OCI-LY3 (cell line): ENCODE results near the gene SLC38A5.
A peak's percentile ranks its signal among the peaks of the same experiment; 100 is the strongest.

Source experiments
- H2AFZ ChIP-seq: fragments of 200-600, 300-600 bp; shearing (Covaris generic); 2 replicates; pipeline ENCODE4 v1.6.0; 2014; ENCODE audit warnings: antibody characterized with exemption, low read depth, low read length
- H3K27ac ChIP-seq: fragments of 200-600, 300-600 bp; sonication (generic); 2 replicates; pipeline ENCODE4 v1.5.1; 2014; ENCODE audit warnings: mild to moderate bottlenecking, low read length, moderate library complexity, mixed read lengths
- H3K27me3 ChIP-seq: fragments of 200-600, 300-600 bp; sonication (generic); 2 replicates; pipeline ENCODE4 v1.6.1; 2014; ENCODE audit warnings: low read depth, low read length, mixed read lengths
- H3K36me3 ChIP-seq: fragments of 200-600, 300-600 bp; sonication (generic); replicated peaks from 2 replicates; pipeline ENCODE3; 2014; ENCODE audit warnings: low read depth, low read length, mixed read lengths
- H3K4me1 ChIP-seq: fragments of 300-600, 200-600 bp; sonication (generic); 2 replicates; pipeline ENCODE4 v1.6.1; 2014; ENCODE audit warnings: low read length, mixed read lengths
- H3K4me2 ChIP-seq: fragments of 200-600, 300-600 bp; sonication (generic); 2 replicates; pipeline ENCODE4 v1.6.1; 2014; ENCODE audit warnings: low read length, mixed read lengths
- H3K4me3 ChIP-seq: fragments of 300-600, 200-600 bp; sonication (generic); 2 replicates; pipeline ENCODE4 v1.5.1; 2014; ENCODE audit warnings: antibody characterized with exemption, mild to moderate bottlenecking, low read length, moderate library complexity
- H3K79me2 ChIP-seq: fragments of 300-600, 200-600 bp; shearing (Covaris generic); 2 replicates; pipeline ENCODE4 v1.6.1; 2014; ENCODE audit warnings: mild to moderate bottlenecking, low read length, mixed read lengths
- H3K9ac ChIP-seq: fragments of 300-600, 200-600 bp; shearing (Covaris generic); 2 replicates; pipeline ENCODE4 v1.6.0; 2014; ENCODE audit warnings: mild to moderate bottlenecking, low read length, moderate library complexity
- H3K9me3 ChIP-seq: fragments of 200-600, 300-600 bp; shearing (Covaris generic); 2 replicates; pipeline ENCODE4 v1.6.1; 2014; ENCODE audit warnings: low read length, mixed read lengths; ENCODE audit not compliant: insufficient read depth
- H4K20me1 ChIP-seq: fragments of 200-600, 300-600 bp; sonication (generic); 2 replicates; pipeline ENCODE4 v1.6.1; 2016; ENCODE audit warnings: low read length, mixed read lengths; ENCODE audit not compliant: insufficient read depth
- EZH2phosphoT487 ChIP-seq: fragments of 200-600 bp; shearing (Covaris generic); IDR thresholded peaks from 2 replicates; pipeline ENCODE4 v1.6.1; 2018; ENCODE audit warnings: antibody characterized with exemption, mixed run types, low read depth
- TF ChIP-seq, protein P1 (sequence below): fragments of 200-600, 300-600 bp; sonication (generic); IDR thresholded peaks from 2 replicates; pipeline ENCODE4 v1.5.1; 2014; ENCODE audit warnings: antibody characterized with exemption, low read length, low read depth

SLC38A5 gene

DNA sequence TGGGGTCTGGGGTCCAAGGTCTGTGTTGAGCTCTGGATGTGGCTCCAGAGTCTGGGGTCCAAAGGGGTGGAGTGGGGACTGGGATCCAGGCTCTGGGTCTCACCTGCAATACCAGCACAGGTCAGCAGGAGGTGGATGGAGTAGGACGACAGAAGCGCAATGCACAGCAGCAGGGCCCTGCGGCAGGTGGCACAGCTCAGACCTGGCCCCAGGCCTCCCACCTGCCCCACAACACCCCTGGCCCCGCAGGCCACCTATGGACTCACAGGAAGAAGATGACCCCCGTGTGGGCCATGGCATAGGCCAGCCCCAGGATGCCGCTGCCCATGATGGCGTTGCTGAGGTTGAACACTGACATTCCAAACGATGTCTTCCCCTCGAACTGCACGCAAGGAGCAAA, 3.4 kb downstream of the SLC38A5 start:
- Histone ChIP-seq H3K4me2 (peak overlapping the region; percentile 95), H3K27ac (no peak overlapping the region), H2AFZ (no peak overlapping the region), H3K4me1 (peaks cover 18% of the 10 kb centered on the region), H3K9ac (no peak overlapping the region), H3K9me3 (no peaks in the 10 kb centered on the region), H3K79me2 (peaks cover 57% of the 10 kb centered on the region), H3K36me3 (peaks cover 19% of the 10 kb centered on the region), H3K27me3 (no peaks in the 10 kb centered on the region), H3K4me3 (peak overlapping the region; percentile 94; the same call in 1 of the 2 replicates), H4K20me1 (no peaks in the 10 kb centered on the region)
- TF ChIP-seq, protein P1, sequence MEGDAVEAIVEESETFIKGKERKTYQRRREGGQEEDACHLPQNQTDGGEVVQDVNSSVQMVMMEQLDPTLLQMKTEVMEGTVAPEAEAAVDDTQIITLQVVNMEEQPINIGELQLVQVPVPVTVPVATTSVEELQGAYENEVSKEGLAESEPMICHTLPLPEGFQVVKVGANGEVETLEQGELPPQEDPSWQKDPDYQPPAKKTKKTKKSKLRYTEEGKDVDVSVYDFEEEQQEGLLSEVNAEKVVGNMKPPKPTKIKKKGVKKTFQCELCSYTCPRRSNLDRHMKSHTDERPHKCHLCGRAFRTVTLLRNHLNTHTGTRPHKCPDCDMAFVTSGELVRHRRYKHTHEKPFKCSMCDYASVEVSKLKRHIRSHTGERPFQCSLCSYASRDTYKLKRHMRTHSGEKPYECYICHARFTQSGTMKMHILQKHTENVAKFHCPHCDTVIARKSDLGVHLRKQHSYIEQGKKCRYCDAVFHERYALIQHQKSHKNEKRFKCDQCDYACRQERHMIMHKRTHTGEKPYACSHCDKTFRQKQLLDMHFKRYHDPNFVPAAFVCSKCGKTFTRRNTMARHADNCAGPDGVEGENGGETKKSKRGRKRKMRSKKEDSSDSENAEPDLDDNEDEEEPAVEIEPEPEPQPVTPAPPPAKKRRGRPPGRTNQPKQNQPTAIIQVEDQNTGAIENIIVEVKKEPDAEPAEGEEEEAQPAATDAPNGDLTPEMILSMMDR = no peak
- TF ChIP-seq EZH2phosphoT487 = no peak

- Histone ChIP-seq H2AFZ (no peak overlapping the region), H4K20me1 (no peaks in the 10 kb centered on the region), H3K27ac (no peak overlapping the region), H3K9ac (no peak overlapping the region), H3K27me3 (no peaks in the 10 kb centered on the region), H3K4me3 (no peak overlapping the region), H3K4me1 (peaks cover 18% of the 10 kb centered on the region), H3K36me3 (peaks cover 20% of the 10 kb centered on the region), H3K4me2 (no peak overlapping the region), H3K79me2 (peaks cover 57% of the 10 kb centered on the region), H3K9me3 (no peaks in the 10 kb centered on the region)
- TF ChIP-seq, protein P1 = no peak
- TF ChIP-seq EZH2phosphoT487 = no peak
Measured at GRCh38 chrX:48465336-48465933, 4.6 kb downstream of the SLC38A5 start.

DNA sequence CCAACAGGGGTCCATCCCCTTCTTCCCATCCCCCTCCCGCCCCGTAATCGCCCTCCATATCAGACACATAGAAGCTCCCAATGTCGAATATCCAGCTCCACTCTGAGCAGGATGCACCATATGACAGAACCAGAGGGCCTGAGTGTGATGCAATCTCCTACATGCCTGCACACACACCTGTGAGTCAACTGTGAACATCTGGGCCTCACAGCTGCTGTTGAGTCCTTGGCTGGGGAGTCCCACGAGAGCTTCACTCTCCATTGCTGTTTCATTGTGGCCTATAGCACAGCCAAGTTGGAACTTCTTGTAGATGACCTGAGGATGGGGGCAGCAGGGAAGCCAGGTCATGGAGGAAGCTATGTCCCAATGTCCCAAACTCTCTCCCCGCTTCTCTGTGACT, 8.2 kb downstream of the SLC38A5 start:
- Histone ChIP-seq H3K79me2 (peaks cover 33% of the 10 kb centered on the region), H4K20me1 (no peaks in the 10 kb centered on the region), H3K27me3 (no peaks in the 10 kb centered on the region), H3K9ac (no peak overlapping the region), H3K4me2 (no peak overlapping the region), H3K9me3 (no peaks in the 10 kb centered on the region), H3K4me3 (no peak overlapping the region), H3K36me3 (peaks cover 22% of the 10 kb centered on the region), H3K4me1 (0 out of 2 replicates have a peak, but pooled peaks cover 2% of the 10 kb centered on the region), H3K27ac (no peak overlapping the region), H2AFZ (no peak overlapping the region)
- TF ChIP-seq, protein P1 = no peak
- TF ChIP-seq EZH2phosphoT487 = no peak

- Histone ChIP-seq H3K9me3 (no peaks in the 10 kb centered on the region), H3K4me3 (no peak overlapping the region), H3K4me1 (no peaks in the 10 kb centered on the region), H4K20me1 (no peaks in the 10 kb centered on the region), H2AFZ (no peak overlapping the region), H3K36me3 (peaks cover 18% of the 10 kb centered on the region), H3K27me3 (no peaks in the 10 kb centered on the region), H3K27ac (no peak overlapping the region), H3K9ac (no peak overlapping the region), H3K79me2 (peaks cover 21% of the 10 kb centered on the region), H3K4me2 (no peak overlapping the region)
- no peak for TF ChIP-seq EZH2phosphoT487
- TF ChIP-seq, protein P1 = no peak
Measured at GRCh38 chrX:48460606-48461005, 9.5 kb downstream of the SLC38A5 start.
